ENCODE measurements around the gene SPTBN5.

Gene SPTBN5

DNA sequence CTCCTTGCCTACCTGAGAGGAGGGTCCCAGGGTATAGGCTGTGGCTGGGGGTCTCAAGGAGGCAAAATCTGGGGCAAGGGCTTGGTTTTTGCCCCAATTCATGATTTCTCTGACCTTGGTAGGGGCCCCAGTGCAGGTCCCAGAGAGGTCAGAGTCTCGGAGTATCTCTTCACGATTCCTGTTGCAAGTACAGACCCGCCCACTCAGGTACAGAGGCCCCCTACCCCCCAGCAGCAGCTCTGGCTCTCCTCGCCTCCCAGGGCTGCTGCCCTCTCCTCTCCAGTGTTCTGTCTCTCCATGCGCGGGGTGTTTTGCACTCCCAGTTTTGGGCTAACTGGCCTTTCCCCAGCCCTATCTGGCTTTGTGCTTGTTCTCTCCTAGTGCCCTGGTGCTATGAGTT is 71.4 kb downstream of the SPTBN5 start:
- Histone ChIP-seq H3K9ac (ENCODE audit: low read depth, low read length) (no peak overlapping the region), H3K36me3 (ENCODE audit: control insufficient read depth, insufficient read depth, low read length) (peaks cover 25% of the 10 kb centered on the region), H3K9me3 (ENCODE audit: control insufficient read depth, insufficient read depth, low read length) (no peaks in the 10 kb centered on the region), H3K4me3 (ENCODE audit: low read depth, low read length) (no peak overlapping the region), H3K27me3 (ENCODE audit: control insufficient read depth, insufficient read depth, low read length) (no peaks in the 10 kb centered on the region), H3K4me1 (ENCODE audit: control insufficient read depth, insufficient read depth, low read length) (no peaks in the 10 kb centered on the region)

DNA sequence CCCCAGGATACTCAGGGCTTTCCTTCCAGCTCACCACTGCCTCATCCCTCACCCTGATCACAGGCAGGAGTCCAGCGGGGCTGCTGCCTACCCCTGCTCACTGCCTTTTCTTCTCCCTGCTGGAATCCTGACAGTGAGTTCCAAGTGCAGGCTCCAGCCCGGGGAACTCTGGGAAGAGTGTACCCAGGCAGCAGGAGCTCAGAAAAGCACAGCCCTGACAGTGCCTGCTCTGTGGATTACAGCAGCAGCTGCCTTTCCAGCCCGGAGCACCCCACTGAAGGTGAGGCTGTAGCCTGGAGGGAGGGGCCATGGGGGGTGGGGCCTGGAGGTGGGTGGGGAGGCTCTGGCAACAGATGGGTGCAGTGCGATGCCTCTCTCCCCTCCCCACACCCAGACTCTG is 72.0 kb downstream of the SPTBN5 start:
- no peaks in the 10 kb centered on the region for H3K27me3 ChIP-seq (ENCODE audit: control insufficient read depth, insufficient read depth, low read length)
- no peak overlapping the region for H3K9ac ChIP-seq (ENCODE audit: low read depth, low read length)
- H3K4me3 ChIP-seq (ENCODE audit: low read depth, low read length), result no peak overlapping the region
- H3K4me1 ChIP-seq (ENCODE audit: control insufficient read depth, insufficient read depth, low read length), result no peaks in the 10 kb centered on the region
- no peaks in the 10 kb centered on the region for H3K9me3 ChIP-seq (ENCODE audit: control insufficient read depth, insufficient read depth, low read length)
- H3K36me3 ChIP-seq (ENCODE audit: control insufficient read depth, insufficient read depth, low read length), result peaks cover 25% of the 10 kb centered on the region

DNA sequence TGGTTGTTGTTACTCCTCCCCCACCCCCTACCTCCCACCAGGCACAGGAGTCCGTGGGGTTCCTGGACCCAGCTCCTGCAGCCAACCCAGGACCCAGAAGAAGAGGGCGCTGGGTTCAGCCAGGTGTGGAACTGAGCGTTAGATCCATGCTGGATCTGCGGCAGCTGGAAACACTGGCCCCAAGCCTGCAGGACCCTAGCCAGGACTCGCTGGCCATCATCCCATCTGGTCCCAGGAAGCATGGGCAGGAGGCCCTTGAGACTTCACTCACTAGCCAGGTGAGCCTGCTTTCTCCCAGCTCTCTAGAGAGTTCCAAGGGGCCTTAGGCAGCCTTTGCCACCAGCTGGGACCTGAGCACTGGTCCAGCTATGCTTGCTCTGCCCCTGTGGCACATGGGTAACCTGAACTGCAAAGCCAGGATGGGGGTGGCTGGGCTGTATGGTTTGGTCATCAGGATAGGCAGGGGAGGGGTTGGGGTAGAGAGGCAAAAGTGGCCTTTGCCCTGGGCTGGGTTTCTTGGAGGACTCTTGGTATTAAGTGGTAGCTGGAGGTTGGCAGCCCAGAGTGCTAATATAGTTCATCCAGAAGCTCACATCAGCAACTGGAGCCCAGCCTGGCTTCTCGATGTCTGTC is 72.9 kb downstream of the SPTBN5 start:
- no peaks in the 10 kb centered on the region for H3K9me3 ChIP-seq (ENCODE audit: control insufficient read depth, insufficient read depth, low read length)
- no peak overlapping the region for H3K9ac ChIP-seq (ENCODE audit: low read depth, low read length)
- H3K27me3 ChIP-seq (ENCODE audit: control insufficient read depth, insufficient read depth, low read length), result no peaks in the 10 kb centered on the region
- H3K4me1 ChIP-seq (ENCODE audit: control insufficient read depth, insufficient read depth, low read length), result no peaks in the 10 kb centered on the region
- no peak overlapping the region for H3K4me3 ChIP-seq (ENCODE audit: low read depth, low read length)
- peaks cover 25% of the 10 kb centered on the region for H3K36me3 ChIP-seq (ENCODE audit: control insufficient read depth, insufficient read depth, low read length)

DNA sequence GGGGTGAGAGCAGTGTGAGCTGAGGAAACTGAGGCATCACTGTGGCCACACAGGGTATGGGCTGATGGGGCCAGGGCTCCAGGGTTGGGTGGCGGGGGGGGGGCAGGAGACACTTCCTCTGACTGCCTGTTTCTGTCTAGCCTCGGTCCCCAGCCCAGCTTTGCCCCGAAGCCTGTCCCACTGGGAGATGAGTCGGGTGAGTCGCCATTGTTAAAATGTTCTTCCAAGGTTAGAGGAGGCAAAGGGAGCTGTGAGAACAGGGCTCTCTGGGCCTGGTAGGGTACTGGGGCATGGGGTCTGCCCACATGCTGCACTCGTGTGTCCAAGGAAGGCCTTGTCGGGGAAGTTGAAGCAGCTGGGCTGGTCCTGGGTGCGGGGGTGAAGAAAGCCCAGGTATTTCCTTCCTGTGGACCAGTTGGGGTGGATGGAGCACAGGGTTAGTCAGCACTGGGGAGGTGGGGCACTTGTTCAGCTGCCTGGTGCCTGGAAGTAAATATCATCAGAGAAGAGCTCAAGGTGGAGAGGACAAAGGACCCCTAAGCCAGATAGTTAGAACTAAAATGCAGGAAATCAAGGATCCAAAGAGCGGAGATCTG is 74.3 kb downstream of the SPTBN5 start:
- H3K27me3 ChIP-seq (ENCODE audit: control insufficient read depth, insufficient read depth, low read length), result no peaks in the 10 kb centered on the region
- peaks cover 25% of the 10 kb centered on the region for H3K36me3 ChIP-seq (ENCODE audit: control insufficient read depth, insufficient read depth, low read length)
- no peaks in the 10 kb centered on the region for H3K9me3 ChIP-seq (ENCODE audit: control insufficient read depth, insufficient read depth, low read length)
- no peak overlapping the region for H3K9ac ChIP-seq (ENCODE audit: low read depth, low read length)
- no peak overlapping the region for H3K4me3 ChIP-seq (ENCODE audit: low read depth, low read length)
- H3K4me1 ChIP-seq (ENCODE audit: control insufficient read depth, insufficient read depth, low read length), result no peaks in the 10 kb centered on the region

DNA sequence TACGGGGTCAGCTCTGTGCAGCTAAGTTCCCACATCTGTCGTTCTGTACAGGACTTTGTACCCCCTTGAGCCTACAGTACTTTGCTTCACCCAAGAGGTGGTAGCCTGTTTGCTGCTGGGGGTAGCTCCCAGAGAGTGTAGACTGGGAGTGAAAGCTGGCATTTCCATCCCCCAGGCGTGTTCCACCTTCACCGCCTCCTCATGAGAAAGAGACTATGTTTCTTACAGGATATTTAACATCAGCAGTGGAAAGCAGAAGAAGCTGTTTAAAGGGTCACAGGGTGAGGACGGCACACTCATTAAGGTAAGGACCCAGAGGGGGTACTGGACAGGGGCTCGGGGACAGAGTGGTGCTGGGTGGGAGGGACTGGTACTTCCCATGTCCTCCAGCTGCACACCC is 76.1 kb downstream of the SPTBN5 start:
- H3K27me3 ChIP-seq (ENCODE audit: control insufficient read depth, insufficient read depth, low read length), result no peaks in the 10 kb centered on the region
- no peaks in the 10 kb centered on the region for H3K9me3 ChIP-seq (ENCODE audit: control insufficient read depth, insufficient read depth, low read length)
- H3K4me3 ChIP-seq (ENCODE audit: low read depth, low read length), result no peak overlapping the region
- H3K36me3 ChIP-seq (ENCODE audit: control insufficient read depth, insufficient read depth, low read length), result peaks cover 15% of the 10 kb centered on the region
- no peaks in the 10 kb centered on the region for H3K4me1 ChIP-seq (ENCODE audit: control insufficient read depth, insufficient read depth, low read length)
- H3K9ac ChIP-seq (ENCODE audit: low read depth, low read length), result no peak overlapping the region

DNA sequence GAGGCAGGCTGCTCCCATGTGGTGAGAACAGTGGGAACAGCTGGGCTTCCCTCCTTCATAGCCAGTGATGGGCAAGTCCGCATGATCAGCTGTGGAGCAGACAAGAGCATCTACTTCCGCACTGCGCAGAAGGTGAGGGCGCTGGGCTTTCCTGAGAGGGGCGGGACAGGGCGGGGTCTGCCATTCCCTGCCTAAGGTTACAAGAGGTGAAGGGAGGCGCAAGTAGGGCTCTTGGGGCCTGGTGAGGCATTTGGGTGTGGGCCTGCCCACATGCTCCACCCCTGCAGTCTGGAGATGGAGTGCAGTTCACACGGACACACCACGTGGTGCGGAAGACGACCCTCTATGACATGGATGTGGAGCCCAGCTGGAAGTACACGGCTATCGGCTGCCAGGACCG is 76.5 kb downstream of the SPTBN5 start:
- no peak overlapping the region for H3K4me3 ChIP-seq (ENCODE audit: low read depth, low read length)
- H3K4me1 ChIP-seq (ENCODE audit: control insufficient read depth, insufficient read depth, low read length), result no peaks in the 10 kb centered on the region
- no peak overlapping the region for H3K9ac ChIP-seq (ENCODE audit: low read depth, low read length)
- H3K9me3 ChIP-seq (ENCODE audit: control insufficient read depth, insufficient read depth, low read length), result no peaks in the 10 kb centered on the region
- H3K27me3 ChIP-seq (ENCODE audit: control insufficient read depth, insufficient read depth, low read length), result no peaks in the 10 kb centered on the region
- peaks cover 14% of the 10 kb centered on the region for H3K36me3 ChIP-seq (ENCODE audit: control insufficient read depth, insufficient read depth, low read length)

DNA sequence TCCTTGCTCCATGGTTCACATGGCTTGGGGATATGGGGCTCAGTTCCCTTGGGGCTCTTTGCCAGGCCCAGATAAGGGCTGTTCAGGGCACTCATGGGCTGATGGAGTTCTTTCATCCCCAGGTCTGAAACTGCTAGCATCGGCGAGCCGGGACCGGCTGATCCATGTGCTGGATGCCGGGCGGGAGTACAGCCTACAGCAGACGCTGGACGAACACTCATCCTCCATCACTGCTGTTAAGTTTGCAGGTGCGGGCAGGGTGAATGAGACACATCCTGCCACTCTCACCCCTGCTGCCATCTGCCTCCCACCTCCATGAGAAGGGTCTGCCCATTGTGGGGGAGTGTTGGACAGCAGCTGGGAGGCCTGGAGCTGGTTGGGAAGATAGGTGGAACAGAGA is 77.1 kb downstream of the SPTBN5 start:
- Histone ChIP-seq H3K36me3 (ENCODE audit: control insufficient read depth, insufficient read depth, low read length) (peaks cover 14% of the 10 kb centered on the region), H3K4me1 (ENCODE audit: control insufficient read depth, insufficient read depth, low read length) (no peaks in the 10 kb centered on the region), H3K27me3 (ENCODE audit: control insufficient read depth, insufficient read depth, low read length) (no peaks in the 10 kb centered on the region), H3K4me3 (ENCODE audit: low read depth, low read length) (no peak overlapping the region), H3K9ac (ENCODE audit: low read depth, low read length) (no peak overlapping the region), H3K9me3 (ENCODE audit: control insufficient read depth, insufficient read depth, low read length) (no peaks in the 10 kb centered on the region)

DNA sequence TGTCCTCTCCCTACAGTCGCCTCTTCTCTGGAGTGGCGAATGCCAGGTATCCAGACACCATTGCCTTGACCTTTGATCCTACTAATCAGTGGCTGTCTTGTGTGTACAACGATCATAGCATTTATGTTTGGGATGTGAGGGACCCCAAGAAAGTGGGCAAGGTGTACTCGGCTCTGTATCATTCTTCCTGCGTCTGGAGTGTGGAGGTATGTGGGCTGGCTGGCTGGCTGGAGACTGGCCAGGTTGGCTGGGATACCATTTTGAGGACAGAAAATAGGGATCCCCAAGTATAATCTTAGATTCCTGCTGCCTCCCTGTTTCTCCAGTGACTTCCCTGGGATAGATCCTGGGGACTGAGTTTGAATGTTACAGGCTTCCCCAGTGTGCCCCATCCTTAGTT is 79.3 kb downstream of the SPTBN5 start:
- Histone ChIP-seq H3K27me3 (ENCODE audit: control insufficient read depth, insufficient read depth, low read length) (no peaks in the 10 kb centered on the region), H3K4me1 (ENCODE audit: control insufficient read depth, insufficient read depth, low read length) (no peaks in the 10 kb centered on the region), H3K4me3 (ENCODE audit: low read depth, low read length) (no peak overlapping the region), H3K36me3 (ENCODE audit: control insufficient read depth, insufficient read depth, low read length) (peaks cover 11% of the 10 kb centered on the region), H3K9ac (ENCODE audit: low read depth, low read length) (no peak overlapping the region), H3K9me3 (ENCODE audit: control insufficient read depth, insufficient read depth, low read length) (no peaks in the 10 kb centered on the region)

DNA sequence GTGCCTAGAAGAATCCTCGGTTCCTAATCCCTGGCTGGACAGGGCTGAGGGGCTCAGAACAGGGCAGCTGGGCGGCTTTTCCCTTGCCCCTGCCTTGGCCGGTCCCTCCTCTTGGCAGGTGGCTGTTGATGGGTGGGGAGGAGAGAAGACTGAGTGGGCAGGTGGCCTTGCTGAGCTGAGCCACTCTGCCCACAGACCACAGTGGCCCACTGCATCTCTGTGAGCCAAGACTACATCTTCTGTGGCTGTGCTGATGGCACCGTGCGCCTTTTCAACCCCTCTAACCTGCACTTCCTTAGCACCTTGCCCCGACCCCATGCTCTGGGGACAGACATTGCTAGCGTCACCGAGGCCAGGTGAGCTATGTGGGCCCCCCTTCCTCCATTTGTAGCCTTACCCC is 80.4 kb downstream of the SPTBN5 start:
- Histone ChIP-seq H3K36me3 (ENCODE audit: control insufficient read depth, insufficient read depth, low read length) (peaks cover 7% of the 10 kb centered on the region), H3K27me3 (ENCODE audit: control insufficient read depth, insufficient read depth, low read length) (no peaks in the 10 kb centered on the region), H3K4me3 (ENCODE audit: low read depth, low read length) (no peak overlapping the region), H3K9me3 (ENCODE audit: control insufficient read depth, insufficient read depth, low read length) (no peaks in the 10 kb centered on the region), H3K9ac (ENCODE audit: low read depth, low read length) (no peak overlapping the region), H3K4me1 (ENCODE audit: control insufficient read depth, insufficient read depth, low read length) (no peaks in the 10 kb centered on the region)

DNA sequence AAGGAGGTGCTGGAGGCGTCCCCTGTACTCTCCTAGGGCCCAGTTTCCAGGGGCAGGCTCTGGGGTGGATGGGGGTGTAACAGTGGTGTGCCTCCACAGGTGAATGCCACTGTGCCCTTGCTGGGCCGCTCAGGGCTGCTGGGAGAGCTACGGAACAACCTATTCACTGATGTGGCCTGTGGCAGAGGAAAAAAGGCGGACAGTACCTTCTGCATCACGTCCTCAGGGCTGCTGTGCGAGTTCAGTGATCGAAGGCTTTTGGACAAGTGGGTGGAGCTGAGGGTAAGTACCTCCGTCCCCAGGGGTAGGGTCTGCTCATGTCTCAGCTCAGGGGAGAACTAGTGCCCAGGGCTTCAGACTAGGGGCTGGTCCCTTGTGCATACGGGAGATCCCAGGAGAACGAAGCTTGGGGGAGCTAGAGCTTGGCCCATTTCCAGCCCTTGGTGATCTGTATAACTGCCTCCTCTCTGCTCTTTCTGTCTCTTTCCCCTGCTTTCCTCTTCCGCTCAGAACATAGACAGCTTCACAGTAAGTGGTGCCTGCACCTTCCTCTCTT is 81.0 kb downstream of the SPTBN5 start:
- Histone ChIP-seq H3K4me3 (ENCODE audit: low read depth, low read length) (no peak overlapping the region), H3K4me1 (ENCODE audit: control insufficient read depth, insufficient read depth, low read length) (no peaks in the 10 kb centered on the region), H3K27me3 (ENCODE audit: control insufficient read depth, insufficient read depth, low read length) (no peaks in the 10 kb centered on the region), H3K9me3 (ENCODE audit: control insufficient read depth, insufficient read depth, low read length) (no peaks in the 10 kb centered on the region), H3K9ac (ENCODE audit: low read depth, low read length) (no peak overlapping the region), H3K36me3 (ENCODE audit: control insufficient read depth, insufficient read depth, low read length) (peaks cover 6% of the 10 kb centered on the region)

DNA sequence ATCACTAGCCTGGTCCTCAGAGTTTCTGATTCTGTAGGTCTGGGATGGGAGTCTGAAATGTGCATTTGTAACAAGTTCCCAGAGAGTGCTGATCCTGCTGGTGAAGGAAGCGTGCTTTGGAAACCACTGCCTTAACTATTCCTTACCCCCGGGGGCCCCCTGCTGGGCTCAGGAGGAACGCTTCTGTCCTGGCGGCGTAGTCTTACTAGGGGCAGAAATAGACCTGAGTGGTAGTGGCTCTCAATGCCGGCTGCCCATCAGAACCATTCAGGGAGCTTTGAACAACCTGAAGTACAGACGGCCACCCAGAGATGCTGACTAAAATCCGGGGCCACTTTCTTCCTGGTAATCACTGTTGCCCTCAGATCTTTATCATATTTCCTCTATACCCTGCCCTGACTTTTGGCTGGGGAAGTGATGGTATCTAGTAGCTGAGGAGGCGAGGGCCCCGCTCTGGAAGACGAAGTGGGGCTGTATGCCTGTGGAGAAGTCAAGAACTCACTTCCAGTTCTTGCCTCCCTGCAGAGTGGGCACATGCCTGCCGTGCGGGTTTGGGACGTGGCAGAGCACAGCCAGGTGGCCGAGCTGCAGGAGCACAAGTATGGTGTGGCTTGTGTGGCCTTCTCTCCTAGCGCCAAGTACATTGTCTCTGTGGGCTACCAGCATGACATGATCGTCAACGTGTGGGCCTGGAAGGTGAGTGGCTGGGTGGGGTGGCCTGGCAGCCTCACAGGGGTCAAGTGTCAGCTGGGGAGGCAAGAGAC is 82.2 kb downstream of the SPTBN5 start:
- Histone ChIP-seq H3K36me3 (ENCODE audit: control insufficient read depth, insufficient read depth, low read length) (peaks cover 3% of the 10 kb centered on the region), H3K27me3 (ENCODE audit: control insufficient read depth, insufficient read depth, low read length) (no peaks in the 10 kb centered on the region), H3K9ac (ENCODE audit: low read depth, low read length) (no peak overlapping the region), H3K4me3 (ENCODE audit: low read depth, low read length) (no peak overlapping the region), H3K9me3 (ENCODE audit: control insufficient read depth, insufficient read depth, low read length) (no peaks in the 10 kb centered on the region), H3K4me1 (ENCODE audit: control insufficient read depth, insufficient read depth, low read length) (no peaks in the 10 kb centered on the region)
